COLO668 (cell line): ENCODE results near the gene VASP.
A peak's percentile ranks its signal among the peaks of the same experiment; 100 is the strongest.

Experiments used
- DNase-seq: peaks from one replicate; lab custom pipeline; 2025; ENCODE audit not compliant: unreplicated experiment; lab: John Stamatoyannopoulos, UW

VASP gene

GRCh38 chr19:45506989-45507871, at the start of gene VASP:
Gene VASP, plus strand, starts transcription at chr19:45507479. Its CDS starts 293 bp downstream, at chr19:45507772.
- peak; percentile 88 for DNase-seq

GRCh38 chr19:45457776-45458175, 49.5 kb upstream of the VASP start:
- DNase-seq, result no peak

- no peak for DNase-seq
Measured at GRCh38 chr19:45460807-45461347, 46.4 kb upstream of the VASP start.

GRCh38 chr19:45462174-45462573, 45.1 kb upstream of the VASP start:
- DNase-seq, result no peak

GRCh38 chr19:45463241-45463640, 44.0 kb upstream of the VASP start:
- DNase-seq, result no peak

- no peak for DNase-seq
Measured at GRCh38 chr19:45464274-45464673, 43.0 kb upstream of the VASP start.

GRCh38 chr19:45464852-45465441, 42.3 kb upstream of the VASP start:
- no peak for DNase-seq

- DNase-seq, result no peak
Measured at GRCh38 chr19:45467115-45467455, 40.2 kb upstream of the VASP start.

GRCh38 chr19:45467456-45468158, 39.7 kb upstream of the VASP start, which contains the start of gene FOSB:
Gene FOSB, plus strand, starts transcription at chr19:45467996. Its CDS starts 591 bp downstream, at chr19:45468587.
- peak; percentile 95 for DNase-seq

GRCh38 chr19:45468159-45468651, 39.1 kb upstream of the VASP start:
- no peak for DNase-seq

GRCh38 chr19:45468803-45469131, 38.5 kb upstream of the VASP start:
- no peak for DNase-seq

GRCh38 chr19:45469132-45469944, 37.9 kb upstream of the VASP start:
- peak; percentile 94 for DNase-seq

GRCh38 chr19:45469945-45470761, 37.1 kb upstream of the VASP start:
- DNase-seq, result no peak

GRCh38 chr19:45470762-45471081, 36.6 kb upstream of the VASP start:
- no peak for DNase-seq

- no peak for DNase-seq
Measured at GRCh38 chr19:45471111-45471930, 36.0 kb upstream of the VASP start.

- DNase-seq, result no peak
Measured at GRCh38 chr19:45471931-45472562, 35.2 kb upstream of the VASP start.

- DNase-seq, result no peak
Measured at GRCh38 chr19:45472563-45473366, 34.5 kb upstream of the VASP start.

GRCh38 chr19:45473367-45473681, 34.0 kb upstream of the VASP start:
- DNase-seq, result no peak
